Measurements from ENCODE around the gene ASXL2.
A peak's percentile ranks its signal among the peaks of the same experiment; 100 is the strongest.
"Not testable (repeated sequence)": the region's sequence is repeated elsewhere in the genome, so short reads cannot be mapped to it uniquely, and the experiment has no call there.

ASXL2 gene

DNA sequence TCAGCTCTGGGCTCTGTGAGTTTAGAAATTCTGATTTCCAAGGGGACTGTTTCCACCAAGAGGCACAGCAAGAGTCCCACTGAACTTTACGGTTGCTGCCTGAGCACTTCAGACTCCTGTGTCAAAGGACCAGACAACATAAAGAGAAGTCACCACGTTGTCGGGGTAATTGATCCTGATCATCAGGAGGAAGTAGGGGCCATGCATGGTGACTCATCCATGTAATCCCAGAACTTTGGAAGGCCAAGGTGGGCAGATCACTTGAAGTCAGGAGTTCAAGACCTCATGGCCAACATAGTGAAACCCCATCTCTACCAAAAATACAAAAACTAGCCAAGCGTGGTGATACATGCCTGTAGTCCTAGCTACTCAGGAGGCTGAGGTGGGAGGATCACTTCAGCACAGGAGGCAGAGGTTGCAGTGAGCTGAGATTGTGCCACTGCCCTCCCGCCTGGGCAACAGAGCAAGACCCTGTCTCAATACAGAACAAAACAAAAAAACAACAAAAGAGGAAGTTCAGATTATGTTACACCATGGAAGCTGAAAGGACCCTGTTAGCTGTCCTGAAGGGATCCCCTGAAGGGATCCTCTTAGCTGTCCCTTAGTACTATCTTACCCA is 9.4 kb upstream of the ASXL2 start:
- no peak for DNase-seq

DNA sequence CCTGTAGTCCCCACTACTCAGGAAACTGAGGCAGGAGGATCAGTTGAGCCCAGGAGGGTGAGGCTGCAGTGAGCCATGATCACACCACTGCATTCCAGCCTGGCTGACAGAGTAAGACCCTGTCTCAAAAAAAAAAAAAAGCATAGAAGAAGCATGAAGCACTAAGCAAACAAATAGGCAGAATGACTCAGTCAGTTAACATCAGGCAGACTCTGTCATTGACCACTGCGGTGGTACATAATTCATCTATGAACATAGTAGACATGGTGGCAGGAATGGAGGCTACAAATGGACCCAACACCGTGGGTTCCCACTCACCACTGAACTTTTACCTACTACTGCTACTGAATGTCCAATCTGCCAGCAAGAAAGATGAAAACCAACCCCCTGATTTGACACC is 7.6 kb upstream of the ASXL2 start:
- DNase-seq, result no peak

DNA sequence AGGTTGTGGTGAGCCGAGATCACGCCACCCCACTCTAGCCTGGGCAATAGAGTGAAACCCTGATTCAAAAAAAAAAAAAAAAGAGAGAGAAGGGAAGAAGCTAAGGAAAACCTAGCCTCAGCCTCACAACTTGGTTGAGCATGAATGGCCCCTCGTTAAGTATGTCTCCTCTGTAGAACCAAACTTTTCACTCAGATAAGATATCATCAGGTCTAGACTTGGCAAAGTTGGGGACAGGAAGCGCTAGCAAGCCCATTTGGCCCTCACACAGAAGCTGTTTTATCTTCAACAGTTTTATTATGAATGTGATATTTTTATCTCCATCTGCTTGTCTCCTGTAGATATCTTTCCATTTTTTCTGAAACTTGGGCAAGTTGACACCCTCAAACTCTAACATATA is 3.5 kb upstream of the ASXL2 start:
- no peak for DNase-seq

DNA sequence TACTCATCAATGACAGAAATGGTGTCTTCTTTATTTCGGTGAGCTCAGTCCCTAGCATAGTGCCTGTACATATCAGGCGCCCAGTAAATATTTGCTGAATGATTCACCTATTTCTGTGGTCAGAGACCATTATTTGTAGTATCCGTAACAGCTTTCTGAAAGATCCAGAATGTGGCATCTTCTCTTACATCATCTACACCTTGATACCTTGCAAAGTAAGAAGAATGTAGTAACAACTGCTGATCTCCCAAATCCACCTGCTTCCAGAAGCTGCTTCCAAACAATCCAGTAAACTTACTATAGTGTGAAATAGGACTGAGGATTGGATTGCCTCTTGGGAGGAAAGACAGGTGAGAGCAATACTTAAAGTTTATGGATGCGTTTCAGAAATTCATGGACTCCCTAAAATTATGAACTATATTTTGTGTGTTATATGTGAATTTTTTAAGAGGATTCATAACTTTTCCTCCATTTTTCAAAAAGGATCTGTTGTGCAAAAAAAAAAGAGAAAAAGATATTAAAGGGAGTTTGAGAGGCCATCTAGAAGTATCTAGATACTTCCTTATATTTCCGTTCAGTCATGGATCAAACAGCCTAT is 945 bp upstream of the ASXL2 start:
- no peak for DNase-seq

DNA sequence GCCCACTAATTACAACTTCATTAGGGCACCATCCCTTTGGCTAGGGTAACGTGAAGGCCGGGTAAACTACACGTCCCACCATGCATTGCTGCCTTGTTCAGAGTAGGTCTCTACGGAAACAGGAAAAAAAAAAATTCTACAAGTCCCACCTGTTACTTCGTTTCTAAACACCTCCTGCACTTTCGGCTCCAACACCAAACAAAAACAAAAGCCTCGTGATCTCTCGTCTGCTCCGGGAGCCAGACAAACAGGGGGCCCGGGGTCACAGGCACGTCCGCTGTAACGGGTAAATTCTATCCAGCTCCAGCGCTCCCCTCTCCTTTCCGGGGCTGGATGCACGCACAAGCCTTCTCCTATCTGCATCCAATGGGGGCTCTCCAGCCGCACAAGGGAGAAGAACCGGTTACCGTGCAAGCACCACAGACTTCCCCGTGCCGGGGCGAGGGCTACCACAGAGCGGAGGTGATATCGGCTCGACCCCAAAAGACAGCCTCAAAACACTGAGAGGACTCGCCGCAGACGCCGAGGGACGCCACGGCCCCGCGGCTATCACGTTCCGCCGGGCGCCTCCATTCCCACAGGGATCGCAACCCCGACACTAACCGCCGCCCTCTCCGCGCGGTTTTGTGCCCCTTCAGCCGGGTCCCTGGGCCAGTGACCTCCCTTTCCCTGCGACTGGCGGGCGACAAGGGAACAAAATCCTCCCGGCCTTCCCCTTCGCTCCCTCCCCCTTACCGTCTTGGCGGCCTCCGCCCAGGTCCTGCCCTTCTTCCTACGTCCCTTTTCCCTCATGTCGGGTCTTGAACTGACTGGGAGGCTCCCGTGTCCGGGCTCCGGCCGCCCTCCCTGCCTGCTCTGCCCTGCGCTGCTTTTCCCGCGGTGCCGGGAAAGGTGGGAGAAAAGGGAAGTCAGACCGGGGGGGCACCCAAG is 591 bp downstream of the ASXL2 start:
- peak; percentile 53 to 74 for DNase-seq

DNA sequence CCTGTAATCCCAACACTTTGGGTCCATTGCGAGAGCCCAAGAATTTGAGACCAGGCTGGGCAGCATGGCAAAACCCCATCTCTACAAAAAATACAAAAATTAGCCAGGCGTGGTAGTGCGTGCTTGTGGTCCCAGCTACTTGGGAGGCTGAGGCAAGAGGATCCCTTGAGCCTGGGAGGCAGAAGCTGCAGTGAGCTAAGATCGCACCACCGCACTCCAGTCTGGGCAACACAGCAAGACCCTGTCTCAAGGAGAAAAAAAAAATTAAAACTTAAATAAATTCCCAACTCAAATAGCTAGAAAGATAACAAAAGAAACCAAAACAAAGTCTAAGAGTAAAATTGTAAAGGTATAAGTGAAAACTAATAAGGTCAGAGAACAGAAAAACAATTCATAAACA is 6.2 kb downstream of the ASXL2 start:
- DNase-seq, result no peak

DNA sequence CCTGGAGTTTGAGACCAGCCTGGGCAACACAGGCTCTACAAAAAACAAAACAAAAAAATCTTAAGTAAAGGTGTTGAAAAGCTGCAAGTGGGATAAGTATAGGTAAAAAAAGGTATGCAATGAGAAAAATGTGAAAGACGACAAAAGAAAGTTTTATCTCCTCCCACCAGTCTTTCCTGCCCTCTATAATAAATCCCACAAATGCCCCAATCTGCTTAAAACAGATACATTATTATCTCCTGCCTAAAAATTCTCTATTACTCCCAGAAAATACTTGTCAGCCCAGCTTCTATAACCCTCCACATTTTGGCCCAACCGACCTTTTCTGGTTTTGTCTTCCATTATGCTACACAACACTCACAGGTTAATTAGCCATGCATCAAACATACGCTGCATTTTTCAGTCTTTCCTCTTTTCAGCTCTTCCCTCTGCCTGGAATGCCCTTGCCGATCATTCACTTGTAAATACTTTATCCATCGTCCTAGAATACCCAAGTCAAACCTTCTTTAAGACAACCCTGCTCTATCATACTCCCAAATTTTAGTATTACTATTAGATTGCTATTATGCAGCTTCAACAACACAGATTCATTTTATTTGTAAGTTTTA is 10.8 kb downstream of the ASXL2 start:
- DNase-seq, result no peak

DNA sequence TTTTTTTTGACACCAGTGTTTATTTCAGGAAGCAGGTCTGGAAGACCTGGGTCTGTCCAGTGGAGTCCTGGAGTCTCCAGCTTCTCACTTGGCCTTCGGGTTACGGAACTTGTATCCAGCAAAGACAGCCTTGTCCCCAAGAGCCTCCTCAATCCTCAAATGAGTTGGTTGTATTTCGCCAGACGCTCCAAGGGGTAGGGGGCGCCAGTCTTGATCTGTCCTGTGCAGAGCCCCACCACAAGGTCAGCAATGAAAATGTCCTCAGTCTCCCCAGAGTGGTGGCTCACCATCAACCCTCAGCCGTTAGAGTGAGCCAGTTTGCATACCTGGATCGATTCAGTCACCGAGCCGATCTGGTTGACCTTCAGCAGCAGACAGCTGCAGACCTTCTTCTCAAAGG is 21.9 kb downstream of the ASXL2 start:
- no peak for DNase-seq

DNA sequence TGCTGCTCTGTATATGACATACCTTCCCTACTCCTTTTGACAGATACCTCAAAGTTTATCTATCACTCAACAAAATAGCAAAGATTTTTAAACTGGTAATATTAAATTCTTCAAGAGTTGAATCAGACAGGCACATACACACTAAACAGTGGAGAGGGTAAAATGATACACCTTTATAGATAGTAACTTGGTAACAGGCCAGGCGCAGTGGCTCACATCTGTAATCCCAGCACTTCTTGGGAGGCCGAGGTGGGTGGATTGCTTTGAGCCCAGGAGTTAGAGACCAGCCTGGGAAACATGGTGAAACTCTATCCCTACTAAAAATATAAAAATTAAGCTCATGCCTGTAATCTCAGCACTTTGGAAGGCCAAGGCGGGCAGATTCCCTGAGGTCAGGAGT is 23.2 kb downstream of the ASXL2 start:
- DNase-seq, result no peak

DNA sequence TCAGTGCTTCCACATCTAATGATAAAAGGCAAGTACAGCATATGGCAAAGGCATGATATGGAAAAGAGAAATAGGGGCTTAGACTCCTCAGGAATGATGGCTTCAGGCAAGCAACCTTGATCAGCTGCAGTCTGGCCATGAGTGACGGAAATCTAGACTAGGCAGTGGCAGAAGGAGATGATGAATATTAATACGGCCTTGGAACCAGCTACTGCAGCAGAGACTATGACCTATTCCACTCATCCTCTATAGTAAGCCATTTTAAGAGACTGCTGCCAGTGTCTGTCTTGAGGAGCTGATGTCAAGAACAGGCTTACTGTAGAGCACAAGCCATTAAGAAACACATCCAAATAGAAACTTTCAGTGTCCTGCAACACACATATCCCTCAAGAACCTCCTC is 23.7 kb downstream of the ASXL2 start:
- DNase-seq, result no peak

DNA sequence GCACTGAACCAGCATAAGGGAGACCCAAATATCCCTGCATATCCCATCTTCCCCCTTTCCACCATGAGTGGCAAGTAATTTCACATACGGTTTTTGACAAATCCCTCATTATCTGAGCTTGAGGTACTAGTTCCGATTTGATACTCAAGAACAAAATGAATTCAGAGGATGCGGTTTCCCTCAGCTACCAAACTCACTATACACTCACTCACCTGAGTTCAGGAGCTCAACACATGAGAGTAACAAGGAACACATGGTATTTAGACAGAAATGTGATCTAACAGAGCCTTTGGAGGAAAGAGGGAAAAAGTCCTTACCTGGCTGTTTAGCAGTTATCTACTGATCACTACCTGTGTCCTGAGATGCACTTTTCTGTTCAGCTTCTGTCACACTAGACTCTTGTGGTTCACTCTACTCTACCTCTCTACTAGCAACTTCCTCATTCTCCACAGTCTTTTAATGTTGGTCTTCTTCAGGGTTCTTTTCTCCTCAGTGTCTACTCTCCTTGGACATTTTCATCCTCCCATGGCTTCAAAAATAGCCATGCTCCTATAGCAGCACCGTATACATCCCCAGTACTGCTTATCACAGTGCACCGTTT is 25.1 kb downstream of the ASXL2 start:
- DNase-seq, result no peak

DNA sequence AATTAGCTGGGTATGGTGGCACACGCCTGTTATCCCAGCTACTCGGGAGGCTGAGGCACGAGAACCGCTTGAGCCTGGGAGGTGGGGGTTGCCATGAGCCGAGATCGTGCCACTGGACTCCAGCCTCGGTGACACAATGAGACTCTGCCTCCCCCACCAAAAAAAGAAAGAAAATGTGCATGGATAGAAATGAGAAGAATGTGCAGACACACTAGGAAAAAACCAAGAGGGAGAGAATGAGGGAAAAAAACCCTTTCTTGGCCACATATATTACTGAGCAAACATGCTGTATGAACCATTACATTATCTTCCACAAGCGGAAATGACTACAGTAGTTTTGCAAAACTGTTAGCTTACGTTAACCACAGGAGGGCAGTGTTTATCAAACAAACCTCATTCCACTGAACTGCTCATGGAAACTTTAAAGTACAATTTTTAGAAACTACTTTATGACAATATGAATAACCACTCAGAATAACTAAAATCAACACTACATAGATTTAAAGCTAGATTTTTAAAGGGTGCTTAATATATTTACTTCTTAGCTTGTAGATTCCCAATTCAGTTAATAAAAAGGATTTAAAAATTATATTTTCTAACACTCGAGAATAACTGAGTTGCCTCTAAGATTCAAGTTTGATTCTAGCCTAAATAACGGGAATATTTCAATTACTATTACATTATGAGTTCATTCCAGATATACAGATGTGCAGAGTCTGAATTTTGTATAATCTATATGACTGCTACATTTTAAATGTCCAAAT is 26.4 kb downstream of the ASXL2 start:
- peak; percentile 17 to 60 for DNase-seq

DNA sequence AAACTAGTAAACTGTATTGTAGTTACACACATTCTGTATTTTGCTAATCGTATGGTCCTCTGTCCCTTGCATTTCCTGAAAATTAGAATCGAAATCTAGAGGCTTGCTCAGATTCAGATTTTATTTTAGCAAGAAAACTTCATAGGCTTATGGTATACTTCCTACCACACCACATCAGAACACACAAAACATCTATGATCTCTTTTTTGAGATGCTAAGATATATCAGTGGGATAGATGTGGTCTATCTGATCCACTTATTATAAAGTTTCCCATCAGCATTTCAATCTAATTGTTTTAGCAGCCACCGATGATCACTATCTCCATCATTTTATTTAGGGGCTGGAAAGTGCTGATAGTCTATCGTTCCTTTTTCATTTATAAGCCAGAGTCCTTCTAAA is 27.9 kb downstream of the ASXL2 start:
- DNase-seq, result not testable (repeated sequence)

DNA sequence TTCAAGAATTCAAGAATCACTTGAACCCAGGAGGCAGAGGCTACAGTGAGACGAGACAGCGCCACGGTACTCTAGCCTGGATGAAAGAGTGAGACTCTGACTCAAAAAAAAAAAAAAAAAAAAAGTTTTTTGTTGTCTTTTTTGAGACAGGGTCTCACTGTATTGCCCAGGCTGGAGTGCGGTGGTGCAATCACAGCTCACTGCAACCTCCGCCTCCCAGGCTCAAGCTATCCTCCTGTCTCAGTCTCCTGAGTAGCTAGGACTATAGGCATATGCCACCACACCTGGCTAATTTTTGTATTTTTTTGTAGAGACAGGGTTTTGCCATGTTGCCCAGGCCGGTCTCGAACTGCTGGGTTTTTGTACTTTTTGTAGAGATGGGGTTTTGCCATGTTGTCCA is 28.9 kb downstream of the ASXL2 start:
- DNase-seq, result not testable (repeated sequence)

DNA sequence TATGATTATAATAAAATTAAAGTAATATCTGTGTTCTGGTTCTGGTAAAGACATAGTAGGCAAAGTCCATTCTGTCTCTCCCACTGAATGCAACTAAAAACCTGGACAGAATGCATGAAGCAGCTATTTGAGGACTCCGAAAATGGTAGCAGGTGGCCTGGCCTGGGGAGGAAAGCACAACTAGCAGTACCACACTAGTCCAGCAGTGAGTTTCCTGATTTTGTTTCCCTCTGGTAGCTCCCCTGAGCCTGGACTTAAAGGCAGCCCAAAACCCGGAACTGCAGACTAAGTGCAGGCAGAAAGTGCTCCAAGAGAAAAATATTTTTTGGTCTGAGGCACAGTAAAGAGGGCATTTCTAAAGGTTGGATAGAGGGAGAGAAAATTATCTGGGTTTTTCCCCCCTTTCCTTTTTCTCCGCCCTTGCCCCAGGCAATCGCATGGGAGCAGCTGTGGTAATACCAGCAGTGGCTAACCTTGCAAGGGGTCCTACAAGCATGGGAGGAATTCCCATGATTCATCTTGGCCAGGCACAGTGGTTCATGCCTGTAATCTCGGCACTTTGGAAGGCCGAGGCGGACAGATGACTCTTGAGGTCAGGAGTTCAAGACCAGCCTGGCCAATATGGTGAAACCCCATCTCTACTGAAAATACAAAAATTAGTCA is 32.3 kb downstream of the ASXL2 start:
- no peak for DNase-seq

DNA sequence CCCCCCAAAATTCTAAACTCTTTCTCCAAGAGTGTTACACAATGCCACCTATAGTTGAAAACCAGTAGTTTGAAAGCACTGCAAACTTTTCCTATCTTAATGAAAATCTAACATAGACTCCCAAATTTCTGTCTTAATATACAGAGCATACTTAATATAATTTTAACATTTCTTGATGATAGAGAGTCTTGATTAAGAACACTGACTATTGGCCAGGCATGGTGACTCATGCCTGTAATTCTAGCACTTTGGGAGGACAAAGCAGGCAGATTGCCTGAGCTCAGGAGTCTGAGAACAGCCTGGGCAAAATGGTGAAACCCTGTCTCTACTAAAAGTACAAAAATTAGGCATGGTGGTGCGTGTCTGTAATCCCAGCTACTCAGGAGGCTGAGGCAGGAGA is 34.2 kb downstream of the ASXL2 start:
- DNase-seq, result no peak

DNA sequence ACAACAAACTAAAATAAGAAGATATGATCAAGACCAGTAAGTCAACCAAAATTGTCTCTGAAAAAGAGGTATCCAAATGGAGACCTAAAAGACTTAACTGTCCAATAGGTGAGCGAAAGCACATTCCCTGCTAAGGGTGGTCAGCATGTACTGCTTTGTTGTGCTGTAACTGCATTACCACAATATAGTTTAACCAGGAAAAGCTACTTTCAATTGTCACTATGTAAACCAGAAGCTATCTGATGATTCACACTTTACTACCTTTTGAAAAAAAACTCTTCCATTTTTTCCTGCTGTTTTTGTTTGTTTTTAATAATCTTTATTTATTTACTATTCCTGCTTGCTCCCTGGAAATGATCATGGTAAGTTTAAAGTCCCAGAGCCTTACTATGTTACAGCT is 36.1 kb downstream of the ASXL2 start:
- no peak for DNase-seq

DNA sequence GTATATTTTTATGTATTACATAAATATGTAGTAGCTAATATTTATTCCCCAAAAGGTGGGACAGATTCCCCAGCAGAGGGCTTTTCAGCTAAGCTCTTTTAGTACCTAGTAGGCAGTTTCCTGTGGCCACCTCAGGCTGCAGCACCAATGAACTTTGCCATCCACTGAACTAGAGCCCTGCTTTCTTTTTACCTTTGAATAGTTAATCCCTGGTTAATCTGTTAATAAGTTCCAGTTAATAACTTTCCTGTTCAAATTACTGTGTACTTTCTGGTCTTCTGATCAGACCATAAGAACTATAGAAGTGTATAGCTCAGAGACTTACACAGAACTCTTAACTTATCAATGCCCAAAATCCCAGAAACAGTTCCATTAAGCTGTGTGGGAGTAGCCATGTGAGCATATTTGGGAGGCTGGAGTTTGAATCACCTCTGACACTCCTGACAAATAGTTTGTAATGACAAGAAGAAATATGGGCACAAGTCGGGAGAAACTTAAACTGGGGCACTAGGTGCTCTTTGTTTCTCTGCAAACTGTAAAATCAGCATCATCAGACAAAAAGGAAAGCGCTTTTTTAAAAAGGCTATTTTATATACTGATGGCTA is 40.0 kb downstream of the ASXL2 start:
- no peak for DNase-seq

DNA sequence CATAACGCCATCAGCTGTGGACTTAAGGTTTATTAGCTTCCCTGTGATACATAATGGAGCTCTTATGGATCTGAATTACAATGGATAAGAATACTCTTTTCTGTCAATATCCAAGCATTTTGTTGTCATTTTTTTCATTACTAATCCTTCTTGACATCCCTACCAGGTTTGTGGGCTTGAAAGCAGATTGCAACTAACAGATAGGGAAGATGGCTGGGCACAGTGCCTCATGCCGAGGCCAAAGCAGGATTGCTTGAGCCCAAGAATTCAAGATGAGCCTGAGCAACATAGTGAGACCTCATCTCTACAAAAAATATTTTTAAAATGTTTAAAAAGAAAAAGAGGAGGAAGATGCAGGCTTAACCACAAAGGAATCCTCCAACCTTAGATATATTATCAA is 42.4 kb downstream of the ASXL2 start:
- no peak for DNase-seq

DNA sequence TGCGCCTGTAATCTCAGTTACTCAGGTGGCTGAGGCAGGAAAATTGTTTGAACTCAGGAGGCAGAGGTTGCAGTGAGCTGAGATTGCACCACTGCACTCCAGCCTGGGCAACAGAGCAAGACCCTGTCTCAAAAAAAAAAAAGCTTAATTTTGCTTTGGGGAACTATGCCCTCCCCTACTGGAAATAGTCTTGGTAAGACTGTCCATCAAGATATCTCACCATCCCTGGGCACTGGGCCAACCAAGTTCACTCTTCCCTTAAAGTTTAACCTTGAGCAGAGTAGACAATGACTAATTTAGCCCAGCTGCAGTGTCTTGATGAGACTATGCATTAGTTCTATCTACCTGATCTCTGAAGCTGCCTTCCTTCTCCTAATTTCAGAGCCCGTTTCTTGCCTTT is 44.7 kb downstream of the ASXL2 start:
- DNase-seq, result no peak

DNA sequence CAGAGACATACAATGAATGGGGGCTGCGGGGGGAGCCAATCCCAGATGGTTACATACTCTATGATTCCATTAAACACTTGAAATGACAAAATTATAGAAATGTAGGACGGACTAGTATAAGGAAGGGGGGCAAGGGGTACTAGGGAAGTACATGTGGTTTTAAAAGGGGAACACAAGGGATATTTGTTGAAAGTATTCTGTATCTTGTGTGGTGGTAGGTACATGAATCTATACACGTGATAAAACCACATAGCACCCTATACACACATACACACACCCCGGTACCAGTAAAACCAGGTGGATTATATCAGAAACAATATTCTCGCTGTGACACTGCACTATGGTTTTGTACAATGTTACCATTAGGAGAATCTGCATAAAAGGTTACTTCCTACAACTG is 45.4 kb downstream of the ASXL2 start:
- no peak for DNase-seq
